Measurements from ENCODE around the gene HS1BP3.

DNA sequence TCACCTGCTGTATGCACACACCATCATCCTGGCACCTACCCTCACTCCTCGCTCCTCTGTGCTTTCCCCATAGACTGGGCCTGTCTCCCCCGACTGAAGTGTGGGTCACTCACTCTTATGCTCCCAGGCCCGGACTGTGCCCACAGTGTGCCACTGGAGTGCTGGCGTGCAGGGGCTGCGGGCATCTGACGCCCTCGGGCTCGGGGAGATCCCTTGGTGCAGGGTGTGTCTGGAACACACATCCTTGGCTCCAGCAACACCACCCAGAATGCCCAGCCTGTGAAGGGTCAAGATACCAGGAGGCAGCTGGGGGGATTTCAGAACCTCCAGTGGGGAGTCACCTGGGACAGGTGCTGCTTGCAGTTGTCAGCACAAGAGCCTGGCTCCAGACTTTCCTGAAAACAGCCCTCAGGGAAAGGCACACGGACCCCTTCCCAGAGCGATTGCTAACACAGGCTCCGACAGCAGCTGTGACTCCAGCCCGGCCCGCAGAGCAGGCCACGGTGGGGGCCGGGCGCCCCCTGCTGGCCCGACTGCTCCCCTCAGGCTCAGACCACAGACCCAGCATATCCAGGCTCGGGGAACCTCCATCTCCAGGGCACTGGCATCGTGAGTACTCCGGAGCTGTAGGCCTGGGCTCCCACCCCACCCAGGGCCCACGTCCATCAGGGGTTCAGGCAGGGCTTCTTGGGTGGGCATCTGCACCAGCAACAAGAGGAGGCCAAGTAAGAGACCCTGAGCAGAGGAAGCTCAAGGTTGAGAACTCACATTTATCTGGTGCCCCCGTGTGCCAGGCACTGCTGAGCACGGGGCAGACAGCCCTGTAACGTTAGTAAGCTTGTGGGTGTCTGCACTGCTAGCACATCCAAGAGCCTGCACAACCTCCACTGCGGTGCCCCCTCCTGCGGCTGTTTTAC is 8.6 kb downstream of the HS1BP3 start:
- TF ChIP-seq, protein P1, sequence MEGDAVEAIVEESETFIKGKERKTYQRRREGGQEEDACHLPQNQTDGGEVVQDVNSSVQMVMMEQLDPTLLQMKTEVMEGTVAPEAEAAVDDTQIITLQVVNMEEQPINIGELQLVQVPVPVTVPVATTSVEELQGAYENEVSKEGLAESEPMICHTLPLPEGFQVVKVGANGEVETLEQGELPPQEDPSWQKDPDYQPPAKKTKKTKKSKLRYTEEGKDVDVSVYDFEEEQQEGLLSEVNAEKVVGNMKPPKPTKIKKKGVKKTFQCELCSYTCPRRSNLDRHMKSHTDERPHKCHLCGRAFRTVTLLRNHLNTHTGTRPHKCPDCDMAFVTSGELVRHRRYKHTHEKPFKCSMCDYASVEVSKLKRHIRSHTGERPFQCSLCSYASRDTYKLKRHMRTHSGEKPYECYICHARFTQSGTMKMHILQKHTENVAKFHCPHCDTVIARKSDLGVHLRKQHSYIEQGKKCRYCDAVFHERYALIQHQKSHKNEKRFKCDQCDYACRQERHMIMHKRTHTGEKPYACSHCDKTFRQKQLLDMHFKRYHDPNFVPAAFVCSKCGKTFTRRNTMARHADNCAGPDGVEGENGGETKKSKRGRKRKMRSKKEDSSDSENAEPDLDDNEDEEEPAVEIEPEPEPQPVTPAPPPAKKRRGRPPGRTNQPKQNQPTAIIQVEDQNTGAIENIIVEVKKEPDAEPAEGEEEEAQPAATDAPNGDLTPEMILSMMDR (IDR thresholded peaks at IDR 0.05): peak in 1 of 3 donors; percentile 72
- TF ChIP-seq POLR2A (IDR thresholded peaks at IDR 0.05): no peak

All from lower leg skin (tissue), 3 donors.